ENCODE measurements around the gene MBOAT1.
A peak's percentile ranks its signal among the peaks of the same experiment; 100 is the strongest.

Gene MBOAT1

DNA sequence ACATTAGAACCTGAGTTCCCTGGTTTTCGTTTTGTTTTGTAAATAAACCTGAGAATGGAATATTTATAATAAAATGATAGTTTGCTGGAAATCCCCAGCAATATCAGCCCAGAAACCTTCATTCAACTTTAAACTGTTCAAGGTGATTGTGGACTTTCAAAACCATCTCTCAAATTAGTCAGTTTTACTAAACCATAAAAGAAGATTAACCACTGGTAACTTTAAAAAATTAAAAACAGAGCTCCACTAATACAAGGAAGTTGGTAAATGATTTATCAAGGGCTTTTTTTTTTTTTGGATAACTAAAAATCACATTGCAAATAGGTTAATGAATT lies 10.0 kb downstream of the MBOAT1 start:
- H3K4me3 ChIP-seq (replicated peaks; ENCODE audit: insufficient read depth, low read length), result no peak overlapping the region
- H3K27ac ChIP-seq (replicated peaks), result peak overlapping the region; percentile 92
- TF ChIP-seq SPI1 (IDR thresholded peaks at IDR 0.05; ENCODE audit: borderline replicate concordance, low read depth) (no peak), POLR2AphosphoS5 (IDR thresholded peaks at IDR 0.05; ENCODE audit: low read depth) (no peak), GABPA (IDR thresholded peaks at IDR 0.05; ENCODE audit: low read depth) (no peak)
- TF ChIP-seq, protein P1, sequence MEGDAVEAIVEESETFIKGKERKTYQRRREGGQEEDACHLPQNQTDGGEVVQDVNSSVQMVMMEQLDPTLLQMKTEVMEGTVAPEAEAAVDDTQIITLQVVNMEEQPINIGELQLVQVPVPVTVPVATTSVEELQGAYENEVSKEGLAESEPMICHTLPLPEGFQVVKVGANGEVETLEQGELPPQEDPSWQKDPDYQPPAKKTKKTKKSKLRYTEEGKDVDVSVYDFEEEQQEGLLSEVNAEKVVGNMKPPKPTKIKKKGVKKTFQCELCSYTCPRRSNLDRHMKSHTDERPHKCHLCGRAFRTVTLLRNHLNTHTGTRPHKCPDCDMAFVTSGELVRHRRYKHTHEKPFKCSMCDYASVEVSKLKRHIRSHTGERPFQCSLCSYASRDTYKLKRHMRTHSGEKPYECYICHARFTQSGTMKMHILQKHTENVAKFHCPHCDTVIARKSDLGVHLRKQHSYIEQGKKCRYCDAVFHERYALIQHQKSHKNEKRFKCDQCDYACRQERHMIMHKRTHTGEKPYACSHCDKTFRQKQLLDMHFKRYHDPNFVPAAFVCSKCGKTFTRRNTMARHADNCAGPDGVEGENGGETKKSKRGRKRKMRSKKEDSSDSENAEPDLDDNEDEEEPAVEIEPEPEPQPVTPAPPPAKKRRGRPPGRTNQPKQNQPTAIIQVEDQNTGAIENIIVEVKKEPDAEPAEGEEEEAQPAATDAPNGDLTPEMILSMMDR (IDR thresholded peaks at IDR 0.05; ENCODE audit: insufficient read depth, low read length), result no peak
- TF ChIP-seq, protein P2, sequence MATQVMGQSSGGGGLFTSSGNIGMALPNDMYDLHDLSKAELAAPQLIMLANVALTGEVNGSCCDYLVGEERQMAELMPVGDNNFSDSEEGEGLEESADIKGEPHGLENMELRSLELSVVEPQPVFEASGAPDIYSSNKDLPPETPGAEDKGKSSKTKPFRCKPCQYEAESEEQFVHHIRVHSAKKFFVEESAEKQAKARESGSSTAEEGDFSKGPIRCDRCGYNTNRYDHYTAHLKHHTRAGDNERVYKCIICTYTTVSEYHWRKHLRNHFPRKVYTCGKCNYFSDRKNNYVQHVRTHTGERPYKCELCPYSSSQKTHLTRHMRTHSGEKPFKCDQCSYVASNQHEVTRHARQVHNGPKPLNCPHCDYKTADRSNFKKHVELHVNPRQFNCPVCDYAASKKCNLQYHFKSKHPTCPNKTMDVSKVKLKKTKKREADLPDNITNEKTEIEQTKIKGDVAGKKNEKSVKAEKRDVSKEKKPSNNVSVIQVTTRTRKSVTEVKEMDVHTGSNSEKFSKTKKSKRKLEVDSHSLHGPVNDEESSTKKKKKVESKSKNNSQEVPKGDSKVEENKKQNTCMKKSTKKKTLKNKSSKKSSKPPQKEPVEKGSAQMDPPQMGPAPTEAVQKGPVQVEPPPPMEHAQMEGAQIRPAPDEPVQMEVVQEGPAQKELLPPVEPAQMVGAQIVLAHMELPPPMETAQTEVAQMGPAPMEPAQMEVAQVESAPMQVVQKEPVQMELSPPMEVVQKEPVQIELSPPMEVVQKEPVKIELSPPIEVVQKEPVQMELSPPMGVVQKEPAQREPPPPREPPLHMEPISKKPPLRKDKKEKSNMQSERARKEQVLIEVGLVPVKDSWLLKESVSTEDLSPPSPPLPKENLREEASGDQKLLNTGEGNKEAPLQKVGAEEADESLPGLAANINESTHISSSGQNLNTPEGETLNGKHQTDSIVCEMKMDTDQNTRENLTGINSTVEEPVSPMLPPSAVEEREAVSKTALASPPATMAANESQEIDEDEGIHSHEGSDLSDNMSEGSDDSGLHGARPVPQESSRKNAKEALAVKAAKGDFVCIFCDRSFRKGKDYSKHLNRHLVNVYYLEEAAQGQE (IDR thresholded peaks at IDR 0.05; ENCODE audit: insufficient replicate concordance, low read depth), result no peak
- no peak for DNase-seq (ENCODE audit: low read depth in 1 of 2, low spot score in 1 of 2)
- H3K27me3 ChIP-seq (ENCODE audit: insufficient read depth, poor library complexity, severe bottlenecking), result no peaks in the 10 kb centered on the region

DNA sequence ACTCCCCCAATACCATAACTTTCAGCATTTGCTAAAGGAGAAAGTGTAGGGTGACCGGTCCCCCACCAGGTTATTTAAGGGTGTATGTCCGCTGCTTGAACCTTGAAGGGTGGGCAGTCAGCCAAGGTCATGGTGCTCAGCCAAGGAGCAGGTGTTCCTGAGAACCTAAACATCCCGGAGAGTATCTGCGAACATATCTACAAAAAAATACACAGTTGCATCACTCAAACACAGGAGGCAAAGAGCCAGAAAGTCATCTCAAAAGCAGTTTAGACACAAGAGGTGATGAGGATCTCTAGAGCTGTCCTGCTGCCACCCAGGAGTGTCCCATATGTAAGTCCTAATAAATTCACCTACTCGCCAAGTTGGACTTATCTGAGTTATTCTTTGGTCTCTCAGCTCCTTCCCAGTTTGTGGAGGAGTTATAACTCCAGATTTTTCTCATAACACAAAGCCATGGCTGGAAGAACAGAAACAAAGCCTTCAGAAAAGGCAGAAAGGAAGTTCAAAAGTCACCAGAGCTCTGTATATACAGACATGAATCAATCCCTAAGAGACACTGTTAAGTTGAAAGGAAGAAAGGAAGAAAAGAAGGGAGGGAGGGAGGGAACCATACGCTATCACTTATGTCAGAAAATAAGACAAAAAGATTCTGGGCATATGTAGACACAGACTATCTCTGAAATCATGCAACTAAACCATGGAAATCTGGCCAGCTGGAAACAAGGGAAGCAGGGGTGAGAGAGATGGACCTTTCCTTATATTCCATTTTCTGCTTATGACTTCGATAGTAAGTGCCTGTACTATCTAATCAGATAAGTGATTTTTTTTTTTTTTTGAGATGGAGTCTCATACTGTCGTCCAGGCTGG lies 11.3 kb downstream of the MBOAT1 start:
- TF ChIP-seq GABPA (IDR thresholded peaks at IDR 0.05; ENCODE audit: low read depth) (no peak), POLR2AphosphoS5 (IDR thresholded peaks at IDR 0.05; ENCODE audit: low read depth) (no peak), SPI1 (IDR thresholded peaks at IDR 0.05; ENCODE audit: borderline replicate concordance, low read depth) (no peak)
- TF ChIP-seq, protein P1 (IDR thresholded peaks at IDR 0.05; ENCODE audit: insufficient read depth, low read length), result no peak
- TF ChIP-seq, protein P2 (IDR thresholded peaks at IDR 0.05; ENCODE audit: insufficient replicate concordance, low read depth), result no peak
- Histone ChIP-seq H3K27ac (replicated peaks) (peak overlapping the region; percentile 92), H3K4me3 (replicated peaks; ENCODE audit: insufficient read depth, low read length) (no peak overlapping the region), H3K27me3 (ENCODE audit: insufficient read depth, poor library complexity, severe bottlenecking) (no peaks in the 10 kb centered on the region)
- DNase-seq (ENCODE audit: low read depth in 1 of 2, low spot score in 1 of 2), result no peak

GRCh38 chr6:20198775-20199174 lies 13.5 kb downstream of the MBOAT1 start:
- Histone ChIP-seq H3K4me3 (replicated peaks; ENCODE audit: insufficient read depth, low read length) (no peak overlapping the region), H3K27ac (replicated peaks) (no peak overlapping the region), H3K27me3 (ENCODE audit: insufficient read depth, poor library complexity, severe bottlenecking) (no peaks in the 10 kb centered on the region)
- no peak for DNase-seq (ENCODE audit: low read depth in 1 of 2, low spot score in 1 of 2)
- no peak for TF ChIP-seq GABPA (IDR thresholded peaks at IDR 0.05; ENCODE audit: low read depth)
- no peak for TF ChIP-seq POLR2AphosphoS5 (IDR thresholded peaks at IDR 0.05; ENCODE audit: low read depth)
- TF ChIP-seq, protein P1 (IDR thresholded peaks at IDR 0.05; ENCODE audit: insufficient read depth, low read length), result no peak
- no peak for TF ChIP-seq SPI1 (IDR thresholded peaks at IDR 0.05; ENCODE audit: borderline replicate concordance, low read depth)

Data from HL-60 (cell line).